GM19043 (cell line): ENCODE data around the gene TMEM14A.

Source experiments
- ATAC-seq: cut with Tn5 transposase; IDR thresholded peaks from one replicate; pipeline ENCODE4 v1.9.1; 2021; ENCODE audit warnings: low read depth; ENCODE audit not compliant: unreplicated experiment

TMEM14A gene

GRCh38 chr6:52670502-52671409 lies at the start of gene TMEM14A:
Gene TMEM14A (plus strand): TSS chr6:52671113. CDS start chr6:52677103, 5,990 bp downstream.
- ATAC-seq = peak; percentile 98

- no peak for ATAC-seq
These were observed 49.3 kb upstream of the TMEM14A start for GRCh38 chr6:52621631-52622030.

- ATAC-seq = no peak
These were observed 48.1 kb upstream of the TMEM14A start for GRCh38 chr6:52622810-52623209.

GRCh38 chr6:52632011-52632410 lies 38.9 kb upstream of the TMEM14A start:
- no peak for ATAC-seq

- ATAC-seq = no peak
These were observed 36.7 kb upstream of the TMEM14A start for GRCh38 chr6:52634211-52634610.

- ATAC-seq = no peak
These were observed 35.8 kb upstream of the TMEM14A start for GRCh38 chr6:52635049-52635577.

- no peak for ATAC-seq
These were observed 34.1 kb upstream of the TMEM14A start for GRCh38 chr6:52636830-52637229.

- no peak for ATAC-seq
These were observed 31.4 kb upstream of the TMEM14A start for GRCh38 chr6:52639493-52639892.

- no peak for ATAC-seq
These were observed 30.7 kb upstream of the TMEM14A start for GRCh38 chr6:52640170-52640569.

GRCh38 chr6:52640916-52641315 lies 30.0 kb upstream of the TMEM14A start:
- no peak for ATAC-seq

GRCh38 chr6:52641388-52641787 lies 29.5 kb upstream of the TMEM14A start:
- ATAC-seq = no peak

GRCh38 chr6:52641826-52642225 lies 29.1 kb upstream of the TMEM14A start:
- no peak for ATAC-seq

GRCh38 chr6:52642368-52642767 lies 28.5 kb upstream of the TMEM14A start:
- no peak for ATAC-seq

GRCh38 chr6:52643158-52643557 lies 27.8 kb upstream of the TMEM14A start:
- no peak for ATAC-seq

GRCh38 chr6:52644253-52644652 lies 26.7 kb upstream of the TMEM14A start:
- no peak for ATAC-seq

GRCh38 chr6:52645976-52646375 lies 24.9 kb upstream of the TMEM14A start:
- no peak for ATAC-seq

GRCh38 chr6:52647199-52647598 lies 23.7 kb upstream of the TMEM14A start:
- ATAC-seq = no peak

GRCh38 chr6:52649536-52650160 lies 21.3 kb upstream of the TMEM14A start:
- no peak for ATAC-seq

GRCh38 chr6:52650941-52651340 lies 20.0 kb upstream of the TMEM14A start:
- no peak for ATAC-seq

- ATAC-seq = no peak
These were observed 17.8 kb upstream of the TMEM14A start for GRCh38 chr6:52653151-52653550.

- ATAC-seq = no peak
These were observed 16.9 kb upstream of the TMEM14A start for GRCh38 chr6:52654007-52654406.

- ATAC-seq = no peak
These were observed 16.3 kb upstream of the TMEM14A start for GRCh38 chr6:52654592-52654991.
